B cell (primary cell): Measurements from ENCODE around the gene B4GALNT4. TPM values are rescaled to one million over a fixed set of nuclear protein-coding genes. Genes with fewer than 3 reads are reported as not detected.

Source experiments
- ATAC-seq: fragments of 200-7000 bp; cut with Tn5 transposase; one replicate; pipeline ENCODE4 v1.10.0; 2021; ENCODE audit warnings: low read depth, mild to moderate bottlenecking, moderate number of reproducible peaks, moderate library complexity
- CTCF ChIA-PET: fragments of 350-600 bp; sonication (Branson Sonifier 250); formaldehyde crosslinking; loops from one replicate; lab custom pipeline; 2021; ENCODE audit warnings: antibody characterized with exemption, inconsistent platforms; lab: Charles Lee
- POLR2A ChIA-PET: fragments of 350-600 bp; sonication (Branson Sonifier 250); formaldehyde crosslinking; loops from one replicate; lab custom pipeline; 2021; ENCODE audit warnings: antibody characterized with exemption; lab: Charles Lee
- DNase-seq: peaks from one replicate; pipeline ENCODE4 v3.0.0; 2013
- H2AFZ ChIP-seq: 2 replicates; pipeline ENCODE4 v1.6.1; 2012; ENCODE audit warnings: mild to moderate bottlenecking, low read depth, low read length; ENCODE audit not compliant: insufficient read depth, poor library complexity, severe bottlenecking
- H3K27ac ChIP-seq, 2 donors: 1 replicate in 1 of 2; 2 replicates in 1 of 2; pipeline ENCODE4 v1.5.1; 2012 to 2013; ENCODE audit warnings: low read length in 2 of 2, mild to moderate bottlenecking in 2 of 2, moderate library complexity in 1 of 2
- H3K27me3 ChIP-seq, 4 experiments: fragments of 200-600 bp in 1 of 4; sonication (generic) in 1 of 4; replicated peaks in 1 of 4; 1 replicate in 2 of 4; 2 replicates in 2 of 4; pipeline versions ENCODE4 v1.6.1 to v1.7.0; 2013 to 2016; ENCODE audit warnings: low read length in 3 of 4, mild to moderate bottlenecking in 2 of 4, mixed read lengths in 1 of 4, moderate library complexity in 1 of 4; ENCODE audit not compliant: insufficient read depth in 4 of 4, control insufficient read depth in 3 of 4; ENCODE audit errors: control extremely low read depth in 1 of 4
- H3K36me3 ChIP-seq, 2 experiments: replicated peaks in 1 of 2; 1 replicate in 1 of 2; 2 replicates in 1 of 2; pipeline versions ENCODE4 v1.6.1 to v1.7.1; 2013; ENCODE audit warnings: low read length in 1 of 2; ENCODE audit not compliant: insufficient read depth in 2 of 2, control insufficient read depth in 1 of 2; ENCODE audit errors: control extremely low read depth in 1 of 2, extremely low read depth in 1 of 2
- H3K4me1 ChIP-seq, 2 donors: fragments of 200-600 bp in 1 of 2; sonication (generic) in 1 of 2; 1 replicate in 1 of 2; 2 replicates in 1 of 2; pipeline versions ENCODE4 v1.5.1 to v1.6.1; 2013 to 2017; ENCODE audit warnings: low read length in 2 of 2; ENCODE audit not compliant: control insufficient read depth in 2 of 2, insufficient read depth in 2 of 2
- H3K4me2 ChIP-seq: replicated peaks from 2 replicates; pipeline ENCODE3; 2012; ENCODE audit warnings: mild to moderate bottlenecking, low read depth, low read length; ENCODE audit not compliant: poor library complexity, severe bottlenecking
- H3K4me3 ChIP-seq, 5 experiments: fragments of 200-600 bp in 1 of 5; sonication (generic) in 1 of 5; 1 replicate in 3 of 5; 2 replicates in 2 of 5; pipeline versions ENCODE4 v1.5.1 to v1.7.0; 2011 to 2016; ENCODE audit warnings: low read length in 4 of 5, mild to moderate bottlenecking in 4 of 5, low read depth in 2 of 5, control low read depth in 1 of 5, moderate library complexity in 1 of 5; ENCODE audit not compliant: insufficient read depth in 1 of 5; ENCODE audit errors: control extremely low read depth in 1 of 5, extremely low read depth in 1 of 5
- H3K79me2 ChIP-seq: fragments of 200-600 bp; sonication (generic); one replicate; pipeline ENCODE4 v1.6.0; 2016; ENCODE audit warnings: low read length; ENCODE audit not compliant: control insufficient read depth, insufficient read depth
- H3K9ac ChIP-seq: fragments of 200-600 bp; sonication (generic); 2 replicates; pipeline ENCODE4 v1.6.1; 2017; ENCODE audit warnings: mild to moderate bottlenecking, low read length, moderate library complexity
- H3K9me3 ChIP-seq, 3 donors: one replicate each; pipeline versions ENCODE4 v1.6.1 to v1.7.1; 2013; ENCODE audit warnings: low read length in 2 of 3; ENCODE audit not compliant: control insufficient read depth in 2 of 3, insufficient read depth in 1 of 3; ENCODE audit errors: control extremely low read depth in 1 of 3
- H4K20me1 ChIP-seq: 2 replicates; pipeline ENCODE4 v1.6.0; 2012; ENCODE audit warnings: mild to moderate bottlenecking, low read length; ENCODE audit not compliant: insufficient read depth, control insufficient read depth, poor library complexity, severe bottlenecking
- H3K27ac Mint-ChIP-seq: one replicate; pipeline ENCODE4 v1.8.0; 2021; ENCODE audit warnings: mixed read lengths
- H3K27me3 Mint-ChIP-seq: one replicate; pipeline ENCODE4 v1.8.0; 2021; ENCODE audit warnings: mixed read lengths
- H3K4me1 Mint-ChIP-seq: one replicate; pipeline ENCODE4 v1.8.0; 2021; ENCODE audit warnings: mixed read lengths
- H3K4me3 Mint-ChIP-seq: one replicate; pipeline ENCODE4 v1.8.0; 2021; ENCODE audit warnings: mixed read lengths
- H3K9me3 Mint-ChIP-seq: one replicate; pipeline ENCODE4 v1.8.0; 2022; ENCODE audit warnings: mixed read lengths; ENCODE audit not compliant: insufficient read depth
- EZH2 ChIP-seq: IDR thresholded peaks from 2 replicates; pipeline ENCODE4 v1.6.1; 2012; ENCODE audit warnings: borderline replicate concordance, low read depth, mild to moderate bottlenecking, moderate library complexity, low read length; ENCODE audit not compliant: insufficient read depth, poor library complexity, severe bottlenecking
- WGBS: methylation state at CpG from one replicate; pipeline ENCODE4 v1.1.5; 2013; ENCODE audit warnings: missing lambda C conversion rate; ENCODE audit not compliant: insufficient coverage; 5-methylcytosine and 5-hydroxymethylcytosine counted together
- intact Hi-C: fragments of 100-400 bp; cut with micrococcal nuclease; formaldehyde crosslinking; loops from one replicate; pipeline ENCODE4 v1.10.0; 2022
- polyA plus RNA-seq: library from polyadenylated mRNA; depleted of rRNA; stranded (reverse); fragments of >200 nt; gene quantifications from 2 replicates; pipeline ENCODE4 v1.2.3, GENCODE V29; 2012
- total RNA-seq, 2 donors: library from RNA; stranded (reverse); fragments of 120-200 nt in 1 of 2; gene quantifications; 1 replicate in 1 of 2; 2 replicates in 1 of 2; pipeline versions ENCODE4 v1.2.3 to v1.2.4, GENCODE V29; 2013 to 2022
- TF ChIP-seq, protein P1 (sequence below): fragments of 200-600 bp; IDR thresholded peaks from one replicate; pipeline ENCODE4 v1.8.0; 2022; ENCODE audit warnings: antibody characterized with exemption, mild to moderate bottlenecking

The B4GALNT4 gene
- total and polyA plus RNA-seq, 2 donors (not counting 1 experiment from before 2014, with no cell fraction given): not detected

DNA sequence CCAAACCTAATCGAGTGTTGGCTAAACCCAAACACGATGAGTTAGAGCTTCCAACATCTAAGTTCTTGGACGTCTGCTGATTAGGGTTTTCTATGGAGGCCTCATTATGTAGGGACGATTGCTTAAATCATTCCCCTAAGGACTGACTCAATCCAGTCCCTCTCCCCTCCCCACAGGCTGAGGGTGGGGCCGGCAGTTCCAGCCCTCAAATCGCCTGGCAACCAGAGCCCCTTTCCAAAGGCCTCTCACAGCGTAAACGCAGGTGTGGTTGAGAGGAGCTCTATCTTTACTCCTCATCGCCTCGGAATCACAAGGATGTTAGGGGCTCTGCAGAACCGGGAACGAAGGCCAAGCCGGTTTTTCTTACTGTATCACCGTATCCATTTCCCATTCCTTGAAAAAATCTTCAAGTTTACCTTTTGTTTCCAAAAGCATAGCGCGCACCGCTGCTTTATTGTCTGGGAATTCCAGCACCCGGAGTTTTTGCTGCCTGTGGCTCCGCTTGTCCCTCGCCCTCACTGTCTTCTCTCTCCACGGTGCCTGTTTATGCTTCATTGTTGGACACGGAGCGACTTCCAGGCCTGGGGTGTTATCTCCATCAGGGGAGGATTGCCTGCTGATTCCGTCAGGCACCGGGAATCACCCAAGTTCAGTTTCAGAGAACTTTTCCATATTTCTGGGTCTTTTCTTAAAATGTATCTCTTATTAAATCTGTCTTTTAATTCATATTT, 34.9 kb upstream of the B4GALNT4 start:
- Histone ChIP-seq H3K9ac (no peak overlapping the region), H3K36me3 (no peaks in the 10 kb centered on the region), H3K4me2 (no peak overlapping the region), H3K27me3 (no peaks in the 10 kb centered on the region), H2AFZ (no peak overlapping the region), H3K4me3 (no peak overlapping the region), H3K27ac (no peak overlapping the region), H4K20me1 (no peaks in the 10 kb centered on the region), H3K9me3 (peaks cover 0 to 11% (median 0%) of the 10 kb centered on the region in 3 donors), H3K79me2 (no peaks in the 10 kb centered on the region), H3K4me1 (peaks cover 13 to 32% of the 10 kb centered on the region in 2 donors)
- Mint-ChIP-seq H3K9me3 (no peaks in the 10 kb centered on the region), H3K27ac (no peak overlapping the region), H3K4me3 (no peak overlapping the region), H3K4me1 (peaks cover 27% of the 10 kb centered on the region), H3K27me3 (no peaks in the 10 kb centered on the region)
- intact Hi-C loops: no loop called here
- DNase-seq: no peak
- no peak for TF ChIP-seq EZH2
- TF ChIP-seq, protein P1, sequence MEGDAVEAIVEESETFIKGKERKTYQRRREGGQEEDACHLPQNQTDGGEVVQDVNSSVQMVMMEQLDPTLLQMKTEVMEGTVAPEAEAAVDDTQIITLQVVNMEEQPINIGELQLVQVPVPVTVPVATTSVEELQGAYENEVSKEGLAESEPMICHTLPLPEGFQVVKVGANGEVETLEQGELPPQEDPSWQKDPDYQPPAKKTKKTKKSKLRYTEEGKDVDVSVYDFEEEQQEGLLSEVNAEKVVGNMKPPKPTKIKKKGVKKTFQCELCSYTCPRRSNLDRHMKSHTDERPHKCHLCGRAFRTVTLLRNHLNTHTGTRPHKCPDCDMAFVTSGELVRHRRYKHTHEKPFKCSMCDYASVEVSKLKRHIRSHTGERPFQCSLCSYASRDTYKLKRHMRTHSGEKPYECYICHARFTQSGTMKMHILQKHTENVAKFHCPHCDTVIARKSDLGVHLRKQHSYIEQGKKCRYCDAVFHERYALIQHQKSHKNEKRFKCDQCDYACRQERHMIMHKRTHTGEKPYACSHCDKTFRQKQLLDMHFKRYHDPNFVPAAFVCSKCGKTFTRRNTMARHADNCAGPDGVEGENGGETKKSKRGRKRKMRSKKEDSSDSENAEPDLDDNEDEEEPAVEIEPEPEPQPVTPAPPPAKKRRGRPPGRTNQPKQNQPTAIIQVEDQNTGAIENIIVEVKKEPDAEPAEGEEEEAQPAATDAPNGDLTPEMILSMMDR: no peak
- CTCF ChIA-PET: interaction anchor here (1.5 kb wide), 1 partner anchor 13 kb away, joined by 4 read pairs; no protein-coding TSS in a partner anchor
- no peak for ATAC-seq
- WGBS: 91% methylated on average over 15 of the region's 25 CpGs
- POLR2A ChIA-PET: no interaction called here
